Measurements from ENCODE around the gene SLC5A10. TPM values are rescaled to one million over a fixed set of nuclear protein-coding genes. Genes with fewer than 3 reads are reported as not detected.

Gene SLC5A10
- total and polyA plus RNA-seq, 7 donors: 0.19 TPM; not detected in 6

GRCh38 chr17:19002805-19003542 lies 51.0 kb downstream of the SLC5A10 start:
- WGBS, 2 donors: 42 to 72% methylated on average over 11 of the region's 11 CpGs
- Histone ChIP-seq H3K36me3 (no peaks in the 10 kb centered on the region), H3K27ac (peak overlapping the region in 3 of 4 donors; percentile 64 to 74 (median 66)), H3K27me3 (no peaks in the 10 kb centered on the region), H3K4me1 (peaks cover 0 to 16% (median 13%) of the 10 kb centered on the region in 4 donors), H3K9me3 (no peaks in the 10 kb centered on the region), H3K4me3 (no peak overlapping the region)
- TF ChIP-seq POLR2A (IDR thresholded peaks at IDR 0.05) (no peak), EP300 (IDR thresholded peaks at IDR 0.05) (no peak)
- TF ChIP-seq, protein P1, sequence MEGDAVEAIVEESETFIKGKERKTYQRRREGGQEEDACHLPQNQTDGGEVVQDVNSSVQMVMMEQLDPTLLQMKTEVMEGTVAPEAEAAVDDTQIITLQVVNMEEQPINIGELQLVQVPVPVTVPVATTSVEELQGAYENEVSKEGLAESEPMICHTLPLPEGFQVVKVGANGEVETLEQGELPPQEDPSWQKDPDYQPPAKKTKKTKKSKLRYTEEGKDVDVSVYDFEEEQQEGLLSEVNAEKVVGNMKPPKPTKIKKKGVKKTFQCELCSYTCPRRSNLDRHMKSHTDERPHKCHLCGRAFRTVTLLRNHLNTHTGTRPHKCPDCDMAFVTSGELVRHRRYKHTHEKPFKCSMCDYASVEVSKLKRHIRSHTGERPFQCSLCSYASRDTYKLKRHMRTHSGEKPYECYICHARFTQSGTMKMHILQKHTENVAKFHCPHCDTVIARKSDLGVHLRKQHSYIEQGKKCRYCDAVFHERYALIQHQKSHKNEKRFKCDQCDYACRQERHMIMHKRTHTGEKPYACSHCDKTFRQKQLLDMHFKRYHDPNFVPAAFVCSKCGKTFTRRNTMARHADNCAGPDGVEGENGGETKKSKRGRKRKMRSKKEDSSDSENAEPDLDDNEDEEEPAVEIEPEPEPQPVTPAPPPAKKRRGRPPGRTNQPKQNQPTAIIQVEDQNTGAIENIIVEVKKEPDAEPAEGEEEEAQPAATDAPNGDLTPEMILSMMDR (IDR thresholded peaks at IDR 0.05): no peak
- no peak for DNase-seq
- intact Hi-C loops (cut with DNase I): no loop called here

GRCh38 chr17:19003543-19004420 lies 51.8 kb downstream of the SLC5A10 start:
- no peaks in the 10 kb centered on the region for H3K36me3 ChIP-seq
- 8 to 22% methylated on average over 73 of the region's 73 CpGs for WGBS, 2 donors
- no peaks in the 10 kb centered on the region for H3K9me3 ChIP-seq
- H3K27me3 ChIP-seq: no peaks in the 10 kb centered on the region
- peak overlapping the region; percentile 64 to 77 (median 70) for H3K27ac ChIP-seq
- TF ChIP-seq, protein P1 (IDR thresholded peaks at IDR 0.05): no peak
- TF ChIP-seq POLR2A (IDR thresholded peaks at IDR 0.05) (no peak), EP300 (IDR thresholded peaks at IDR 0.05) (no peak), POLR2AphosphoS5 (IDR thresholded peaks at IDR 0.05) (no peak)
- DNase-seq: no peak
- peak overlapping the region; percentile 47 to 69 (median 64) for H3K4me3 ChIP-seq
- peaks cover 0 to 16% (median 13%) of the 10 kb centered on the region in 4 donors for H3K4me1 ChIP-seq
- intact Hi-C loops (cut with DNase I): no loop called here

DNA sequence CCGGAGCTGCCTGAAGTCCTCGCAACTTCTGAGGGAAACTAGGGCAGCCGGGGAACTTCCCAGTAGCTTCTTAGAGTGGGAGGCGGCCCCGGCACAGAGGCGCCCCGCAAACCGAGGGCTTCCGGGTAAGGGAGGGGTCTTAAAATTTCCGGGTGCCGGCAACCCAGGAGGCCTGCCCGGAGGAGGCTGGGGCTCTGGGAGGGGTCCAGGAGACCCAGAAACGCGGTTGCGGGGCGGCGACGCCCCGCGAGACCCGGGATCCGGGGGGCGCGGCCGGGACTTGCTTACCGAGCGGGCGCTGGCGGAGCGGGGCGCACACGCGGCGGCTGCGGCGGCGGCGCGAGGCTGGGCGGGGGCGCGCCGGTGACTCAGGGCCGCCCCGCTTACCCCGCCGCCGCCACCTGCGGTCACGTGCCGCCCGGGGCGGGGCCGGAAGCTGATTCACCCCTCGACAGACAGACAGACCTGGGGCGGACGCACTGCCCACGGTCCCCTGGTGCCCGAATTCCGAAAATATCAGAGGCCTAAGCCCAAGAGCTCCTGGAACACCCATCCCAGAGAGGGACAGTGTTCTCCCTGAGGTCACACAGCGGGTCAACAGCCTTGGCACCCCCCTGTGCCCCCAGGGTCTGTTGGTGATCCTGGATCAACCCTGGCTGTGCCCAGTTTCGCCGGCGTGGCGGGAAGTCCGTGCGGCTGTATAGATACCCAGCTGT lies 52.6 kb downstream of the SLC5A10 start, which contains the start of gene FAM83G:
FAM83G (minus strand) TSS at position 344 of the 716 bp plus-strand sequence. CDS start 723 bp downstream, outside the sequence.
- Histone ChIP-seq H3K36me3 (no peaks in the 10 kb centered on the region), H3K4me1 (peaks cover 0 to 16% (median 13%) of the 10 kb centered on the region in 4 donors), H3K27ac (peak within 1 kb of the TSS; percentile 64 to 77 (median 70)), H3K4me3 (peak within 1 kb of the TSS; percentile 47 to 69 (median 64)), H3K9me3 (no peaks in the 10 kb centered on the region), H3K27me3 (no peaks in the 10 kb centered on the region)
- DNase-seq: peak; percentile 84
- 1 to 6% methylated on average over 67 of the region's 67 CpGs for WGBS, 2 donors
- intact Hi-C loops (cut with DNase I): no loop called here
- TF ChIP-seq EP300 (IDR thresholded peaks at IDR 0.05): no peak
- peak in 1 of 2 donors; percentile 19 for TF ChIP-seq POLR2A (IDR thresholded peaks at IDR 0.05)
- peak in 1 of 4 donors; percentile 51 for TF ChIP-seq POLR2AphosphoS5 (IDR thresholded peaks at IDR 0.05)
- TF ChIP-seq, protein P1 (IDR thresholded peaks at IDR 0.05): no peak

GRCh38 chr17:19005137-19005773 lies 53.3 kb downstream of the SLC5A10 start:
- H3K27ac ChIP-seq: peak overlapping the region; percentile 26 to 72 (median 62)
- 71 to 87% methylated on average over 13 of the region's 13 CpGs for WGBS, 2 donors
- DNase-seq: no peak
- H3K9me3 ChIP-seq: no peaks in the 10 kb centered on the region
- no peak for TF ChIP-seq POLR2A (IDR thresholded peaks at IDR 0.05)
- H3K36me3 ChIP-seq: no peaks in the 10 kb centered on the region
- H3K4me3 ChIP-seq: peak overlapping the region; percentile 47 to 69 (median 64)
- H3K4me1 ChIP-seq: peaks cover 0 to 16% (median 13%) of the 10 kb centered on the region in 4 donors
- intact Hi-C loops (cut with DNase I): no loop called here
- H3K27me3 ChIP-seq: no peaks in the 10 kb centered on the region
